ENCODE measurements around the gene RECQL5. TPM values are rescaled to one million over a fixed set of nuclear protein-coding genes. Genes with fewer than 3 reads are reported as not detected.

The RECQL5 gene
- polyA plus RNA-seq, 1 of the 3 experiments (the other 2 are of a cell fraction) = 25.3 TPM

- TF ChIP-seq NRF1 (IDR thresholded peaks at IDR 0.05; ENCODE audit: low read depth, low read length) (no peak), FOXJ3 (CRISPR knock-in tag; IDR thresholded peaks at IDR 0.05) (no peak), TEAD4 (IDR thresholded peaks at IDR 0.05; ENCODE audit: borderline replicate concordance, insufficient read depth) (no peak), GABPA (IDR thresholded peaks at IDR 0.05; ENCODE audit: low read depth) (no peak), EZH2phosphoT487 (IDR thresholded peaks at IDR 0.05; ENCODE audit: borderline replicate concordance, low read depth) (no peak), USF1 (IDR thresholded peaks at IDR 0.05; ENCODE audit: borderline replicate concordance, low read depth) (no peak), POLR2AphosphoS5 (IDR thresholded peaks at IDR 0.05; ENCODE audit: low read depth, low read length) (no peak), MXI1 (IDR thresholded peaks at IDR 0.05; ENCODE audit: low read depth, low read length) (no peak)
Observed at GRCh38 chr17:75665981-75666380, 973 bp downstream of the RECQL5 start (continued).

- DNase-seq = no peak
- CTCF ChIA-PET = interaction anchor here (0.7 to 5.9 kb wide), 4 partner anchors 31 to 237 kb away, joined by 3 to 75 read pairs (median 18); partner anchors contain the start of gene SMIM5
- Histone ChIP-seq H3K9me3 (no peaks in the 10 kb centered on the region), H2AFZ (ENCODE audit: low read depth) (no peak overlapping the region), H3K9ac (no peak overlapping the region), H3K36me3 (replicated peaks in 1 of 2; ENCODE audit: control insufficient read depth in 1 of 2, insufficient read depth in 2 of 2, low read length in 1 of 2) (peaks cover 30 to 41% of the 10 kb centered on the region in 2 experiments), H3K4me1 (ENCODE audit: control insufficient read depth in 1 of 2, insufficient read depth in 2 of 2, low read depth in 1 of 2, low read length in 1 of 2) (peaks cover 12 to 16% of the 10 kb centered on the region in 2 experiments; a peak in 3 of 4 replicates), H4K20me1 (ENCODE audit: insufficient read depth) (no peaks in the 10 kb centered on the region), H3K79me2 (ENCODE audit: insufficient read depth) (peaks cover 43% of the 10 kb centered on the region), H3K4me2 (no peak overlapping the region), H3K9me2 (no peaks in the 10 kb centered on the region), H3F3A (replicated peaks; ENCODE audit: insufficient read depth) (no peaks in the 10 kb centered on the region), H3K27ac (ENCODE audit: low read depth in 2 of 2, low read length in 1 of 2) (no peak overlapping the region), H3K4me3 (ENCODE audit: low read depth in 2 of 2, low read length in 1 of 2) (no peak overlapping the region), H3K27me3 (ENCODE audit: insufficient read depth) (no peaks in the 10 kb centered on the region)
- POLR2A ChIA-PET = no interaction called here
- 96% methylated on average over 3 of the region's 3 CpGs for WGBS (ENCODE audit: low lambda C conversion rate)
- TF ChIP-seq FOXM1 (IDR thresholded peaks at IDR 0.05; ENCODE audit: low read depth) = no peak
- no peak for TF ChIP-seq FOSL2 (IDR thresholded peaks at IDR 0.05; ENCODE audit: borderline replicate concordance, low read depth)
- TF ChIP-seq YY1 (IDR thresholded peaks at IDR 0.05; ENCODE audit: low read depth) = no peak
- TF ChIP-seq TEAD4 (IDR thresholded peaks at IDR 0.05; ENCODE audit: borderline replicate concordance, insufficient read depth) = no peak
- no peak for TF ChIP-seq SIN3A (IDR thresholded peaks at IDR 0.05; ENCODE audit: borderline replicate concordance, low read depth, low read length)
- TF ChIP-seq POLR2AphosphoS5 (IDR thresholded peaks at IDR 0.05; ENCODE audit: low read depth, low read length) = no peak
- TF ChIP-seq GATA2 (CRISPR knock-in tag; IDR thresholded peaks at IDR 0.05) = no peak
- TF ChIP-seq SMC3 (IDR thresholded peaks at IDR 0.05; ENCODE audit: low read depth, low read length) = no peak
- TF ChIP-seq RCOR1 (IDR thresholded peaks at IDR 0.05; ENCODE audit: low read length) = no peak
- no peak for TF ChIP-seq JUND (IDR thresholded peaks at IDR 0.05)
- TF ChIP-seq TAF1 (IDR thresholded peaks at IDR 0.05; ENCODE audit: borderline replicate concordance, low read depth, low read length) = no peak
- TF ChIP-seq MAX (IDR thresholded peaks at IDR 0.05; ENCODE audit: low read depth) = no peak
- no peak for TF ChIP-seq ELF1 (IDR thresholded peaks at IDR 0.05)
- no peak for TF ChIP-seq RFX5 (IDR thresholded peaks at IDR 0.05; ENCODE audit: low read length)
- no peak for TF ChIP-seq CTCF (IDR thresholded peaks at IDR 0.05)
- no peak for TF ChIP-seq NRF1 (IDR thresholded peaks at IDR 0.05; ENCODE audit: low read depth, low read length)
- no peak for TF ChIP-seq REST (IDR thresholded peaks at IDR 0.05; ENCODE audit: low read depth, low read length)
- TF ChIP-seq EP300 (IDR thresholded peaks at IDR 0.05; ENCODE audit: borderline replicate concordance in 1 of 2, low read depth in 1 of 2, low read length in 1 of 2) = no peak
- no peak for TF ChIP-seq RXRA (IDR thresholded peaks at IDR 0.05; ENCODE audit: borderline replicate concordance, low read depth)
- TF ChIP-seq MEF2A (IDR thresholded peaks at IDR 0.05; ENCODE audit: borderline replicate concordance, low read depth) = no peak
Observed at GRCh38 chr17:75664099-75664549, 2.8 kb downstream of the RECQL5 start.
